NCI-H82 treated with DMSO at 0.1 percent for 48 hours (cell line): ENCODE measurements around the gene CLN6.
"Not testable (repeated sequence)": the region's sequence is repeated elsewhere in the genome, so short reads cannot be mapped to it uniquely, and the experiment has no call there.

Experiments
- DNase-seq: peaks from one replicate; lab custom pipeline; 2025; ENCODE audit not compliant: unreplicated experiment; lab: John Stamatoyannopoulos, UW

CLN6 gene

DNA sequence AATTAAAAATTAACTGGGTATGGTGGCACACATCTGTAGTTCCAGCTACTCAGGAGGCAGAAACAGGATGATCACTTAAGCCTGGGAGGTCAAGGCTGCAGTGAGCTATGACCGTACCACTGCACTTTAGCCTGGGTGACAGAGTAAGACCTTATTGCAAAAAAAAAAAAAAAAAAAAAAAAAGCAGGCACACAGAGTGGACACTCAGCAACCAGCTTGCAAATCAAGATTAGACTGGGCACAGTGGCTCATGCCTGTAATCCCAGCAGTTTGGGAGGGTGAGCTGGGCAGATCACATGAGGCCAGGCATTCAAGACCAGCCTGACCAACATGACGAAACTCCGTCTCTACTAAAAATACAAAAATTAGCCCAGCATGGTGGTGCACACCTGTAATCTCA is 5.4 kb downstream of the CLN6 start:
- DNase-seq: no peak

DNA sequence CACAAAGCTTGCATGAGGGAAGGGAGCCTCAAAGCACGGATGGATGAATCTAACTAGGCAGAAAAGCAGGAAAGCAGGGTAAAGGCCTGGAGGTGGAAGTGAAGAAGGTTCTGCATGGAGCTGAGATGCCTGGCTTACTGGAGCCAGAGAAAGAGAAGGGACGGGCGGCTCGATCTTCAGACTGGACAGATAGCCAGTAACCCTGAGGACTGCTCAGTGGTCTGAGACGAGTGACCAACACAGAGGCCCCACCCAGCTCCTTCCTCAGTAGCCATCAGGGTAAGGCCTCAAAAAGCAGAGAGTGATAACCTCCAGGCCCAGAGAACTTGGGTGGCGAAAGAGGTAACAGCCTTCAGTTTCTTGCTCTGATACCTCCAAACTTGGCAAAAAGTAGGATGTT is 6.4 kb downstream of the CLN6 start:
- DNase-seq: no peak

DNA sequence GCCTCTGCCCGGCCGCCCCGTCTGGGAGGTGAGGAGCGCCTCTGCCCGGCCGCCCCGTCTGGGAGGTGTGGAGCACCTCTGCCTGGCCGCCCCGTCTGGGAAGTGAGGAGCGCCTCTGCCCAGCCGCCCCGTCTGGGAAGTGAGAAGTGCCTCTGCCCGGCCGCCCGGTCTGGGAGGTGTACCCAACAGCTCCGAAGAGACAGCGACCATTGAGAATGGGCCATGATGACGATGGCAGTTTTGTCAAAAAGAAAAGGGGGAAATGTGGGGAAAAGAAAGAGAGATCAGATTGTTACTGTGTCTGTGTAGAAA is 7.1 kb downstream of the CLN6 start:
- not testable (repeated sequence) for DNase-seq

DNA sequence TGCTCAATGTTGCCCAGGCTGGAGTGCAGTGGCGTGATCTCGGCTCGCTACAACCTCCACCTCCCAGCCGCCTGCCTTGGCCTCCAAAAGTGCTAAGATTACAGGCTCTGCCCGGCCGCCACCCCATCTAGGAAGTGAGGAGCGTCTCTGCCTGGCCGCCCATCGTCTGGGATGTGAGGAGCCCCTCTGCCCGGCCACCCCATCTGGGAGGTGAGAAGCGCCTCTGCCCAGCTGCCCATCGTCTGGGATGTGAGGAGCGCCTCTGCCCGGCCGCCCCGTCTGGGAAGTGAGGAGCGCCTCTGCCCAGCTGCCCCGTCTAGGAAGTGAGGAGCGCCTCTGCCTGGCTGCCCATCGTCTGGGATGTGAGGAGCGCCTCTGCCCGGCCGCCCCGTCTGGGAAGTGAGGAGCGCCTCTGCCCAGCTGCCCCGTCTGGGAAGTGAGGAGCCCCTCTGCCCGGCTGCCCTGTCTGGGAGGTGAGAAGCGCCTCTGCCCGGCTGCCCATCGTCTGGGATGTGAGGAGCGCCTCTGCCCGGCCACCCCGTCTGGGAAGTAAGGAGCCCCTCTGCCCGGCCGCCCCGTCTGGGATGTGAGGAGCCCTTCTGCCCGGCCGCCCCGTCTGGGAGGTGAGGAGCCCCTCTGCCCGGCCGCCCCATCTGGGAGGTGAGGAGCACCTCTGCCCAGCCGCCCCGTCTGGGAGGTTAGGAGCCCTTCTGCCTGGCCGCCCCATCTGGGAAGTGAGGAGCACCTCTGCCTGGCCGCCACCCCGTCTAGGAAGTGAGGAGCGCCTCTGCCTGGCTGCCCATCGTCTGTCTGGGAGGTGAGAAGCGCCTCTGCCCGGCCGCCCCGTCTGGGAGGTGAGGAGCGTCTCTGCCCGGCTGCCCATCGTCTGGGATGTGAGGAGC is 7.7 kb downstream of the CLN6 start:
- not testable (repeated sequence) for DNase-seq

DNA sequence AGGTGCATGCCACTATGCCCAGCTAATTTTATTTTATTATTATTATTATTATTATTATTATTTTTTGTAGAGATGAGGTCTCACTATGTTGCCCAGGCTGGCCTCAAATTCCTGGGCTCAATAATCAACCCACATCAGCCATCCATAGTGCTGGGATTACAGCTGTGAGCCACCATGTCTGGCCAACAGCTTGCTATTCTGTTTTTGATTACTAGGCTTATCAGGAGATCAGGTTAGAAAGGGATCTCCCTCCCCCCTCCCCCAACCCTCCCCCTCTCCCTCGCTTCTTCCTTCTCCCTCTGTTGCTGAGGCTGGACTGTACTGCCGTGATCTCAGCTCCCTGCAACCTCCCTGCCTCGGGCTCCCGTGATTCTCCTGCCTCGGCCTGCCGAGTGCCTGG is 8.6 kb downstream of the CLN6 start:
- DNase-seq: no peak

DNA sequence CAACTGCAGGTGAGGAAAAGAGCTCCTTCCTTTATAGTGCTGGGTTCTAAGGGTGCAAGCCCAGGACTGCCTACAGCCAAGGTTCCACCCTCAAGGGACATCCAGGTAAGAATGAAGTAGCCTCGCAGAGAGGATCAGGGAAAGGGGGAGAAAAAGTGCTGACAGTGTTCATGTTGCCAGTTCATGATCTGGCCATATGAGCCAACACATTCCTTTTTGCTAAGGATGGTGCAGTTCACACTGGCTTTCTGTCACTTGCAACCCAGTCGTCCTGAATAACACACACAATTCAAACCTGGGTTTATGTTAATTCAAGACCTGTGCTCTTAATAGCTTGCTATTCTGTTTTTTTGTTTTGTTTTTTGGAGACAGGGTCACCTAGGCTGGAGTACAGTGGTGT is 9.0 kb downstream of the CLN6 start:
- DNase-seq: no peak

DNA sequence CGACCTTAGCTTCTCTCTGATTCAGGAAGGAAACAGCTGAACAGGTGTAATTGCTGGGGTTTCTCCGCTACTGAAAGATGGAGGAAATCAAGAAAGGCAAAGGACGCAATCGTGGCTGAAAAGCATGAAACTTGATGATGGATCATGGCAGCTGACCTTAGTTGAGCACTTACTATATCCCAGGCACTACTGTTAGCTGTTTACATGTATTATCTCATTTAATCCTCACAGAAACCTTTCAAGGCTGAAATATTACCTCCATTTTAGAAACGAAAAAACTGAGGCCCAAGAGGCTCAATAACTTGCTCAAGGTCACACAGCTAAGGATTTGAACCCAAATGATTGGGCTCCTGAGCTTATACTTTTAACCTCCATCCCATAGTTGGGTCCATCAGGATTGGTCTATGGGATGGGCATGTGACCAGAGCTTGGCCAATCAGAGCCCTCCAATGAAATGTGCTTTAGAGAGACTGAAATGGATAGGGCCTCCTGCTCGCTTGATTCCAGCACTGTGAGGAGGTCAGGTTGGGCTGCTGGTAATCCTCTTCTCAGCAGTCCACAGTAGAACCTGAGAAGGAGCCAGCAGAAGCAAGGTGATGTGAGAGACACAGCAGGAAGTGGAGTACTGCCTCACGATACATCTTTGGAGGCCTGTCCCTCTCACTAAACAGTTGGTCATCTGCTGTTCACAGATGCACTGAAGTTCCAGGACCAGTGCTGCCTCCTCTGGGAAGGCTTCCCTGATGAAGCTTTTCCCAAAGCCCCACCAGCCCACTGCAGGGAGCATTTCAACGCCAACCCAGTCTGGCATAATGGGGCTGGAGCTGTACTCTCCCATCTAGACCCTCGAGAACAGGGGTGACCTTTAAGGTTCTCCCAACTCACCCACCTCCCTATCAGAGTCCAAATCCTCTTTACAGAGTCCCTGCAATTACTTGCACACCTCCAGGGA is 10.4 kb downstream of the CLN6 start:
- DNase-seq: no peak

DNA sequence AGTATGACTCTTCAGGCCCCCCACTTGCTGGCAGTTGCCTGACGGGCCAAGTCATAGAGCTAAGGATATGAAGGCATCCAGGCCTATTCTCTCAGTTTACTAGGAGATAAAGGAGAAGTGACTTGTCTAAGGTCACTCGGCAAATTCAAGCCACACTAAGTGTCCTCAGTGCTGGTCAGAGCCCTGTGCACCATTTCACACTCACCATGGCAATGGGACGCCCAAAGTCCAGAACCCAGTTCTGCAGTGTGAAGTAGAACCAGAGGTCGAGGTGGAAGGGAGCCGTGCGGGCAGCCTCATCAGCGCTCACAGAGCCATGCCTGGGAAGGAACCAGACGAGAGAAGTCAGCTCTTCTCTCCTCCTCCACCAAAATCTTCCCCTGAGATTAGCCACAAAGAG is 11.2 kb downstream of the CLN6 start:
- no peak for DNase-seq

DNA sequence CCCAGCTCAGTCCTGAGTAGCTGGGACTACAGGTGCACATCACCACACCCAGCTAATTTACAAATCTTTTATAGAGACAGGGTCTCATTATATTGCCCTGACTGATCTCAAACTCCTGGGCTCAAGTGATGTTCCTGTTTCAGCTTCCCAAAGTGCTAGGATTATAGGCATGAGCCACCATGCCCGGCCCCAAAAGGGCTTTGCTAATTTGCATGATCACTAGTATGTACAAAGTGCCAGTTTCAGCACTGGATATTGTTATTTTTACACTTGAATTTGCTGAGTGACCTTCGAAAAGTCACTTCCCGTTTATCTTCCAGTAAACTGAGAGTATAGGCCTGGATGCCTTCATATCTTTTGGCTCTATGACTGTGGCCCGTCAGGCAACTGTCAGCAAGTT is 12.2 kb downstream of the CLN6 start:
- DNase-seq: no peak

DNA sequence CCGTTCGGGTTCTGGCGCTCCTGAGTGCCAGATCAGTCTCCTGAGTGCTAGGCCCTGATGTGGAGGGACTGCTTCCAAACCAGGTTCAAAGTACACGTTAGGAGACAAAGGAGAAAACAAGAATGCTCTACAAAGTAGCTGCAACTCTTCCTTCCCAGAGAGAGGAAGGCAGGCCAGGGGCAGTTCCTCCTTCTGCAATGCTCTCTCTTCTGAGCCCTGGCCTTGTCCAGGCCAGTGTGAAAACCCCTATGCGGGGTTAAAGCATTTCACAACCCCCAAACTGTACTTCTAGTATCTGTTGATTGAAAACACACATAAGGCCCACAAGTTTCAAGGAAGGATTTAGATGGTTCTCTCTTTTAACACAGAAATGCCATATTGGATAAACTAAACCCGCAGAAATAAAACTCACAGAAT is 14.7 kb downstream of the CLN6 start:
- DNase-seq: no peak

DNA sequence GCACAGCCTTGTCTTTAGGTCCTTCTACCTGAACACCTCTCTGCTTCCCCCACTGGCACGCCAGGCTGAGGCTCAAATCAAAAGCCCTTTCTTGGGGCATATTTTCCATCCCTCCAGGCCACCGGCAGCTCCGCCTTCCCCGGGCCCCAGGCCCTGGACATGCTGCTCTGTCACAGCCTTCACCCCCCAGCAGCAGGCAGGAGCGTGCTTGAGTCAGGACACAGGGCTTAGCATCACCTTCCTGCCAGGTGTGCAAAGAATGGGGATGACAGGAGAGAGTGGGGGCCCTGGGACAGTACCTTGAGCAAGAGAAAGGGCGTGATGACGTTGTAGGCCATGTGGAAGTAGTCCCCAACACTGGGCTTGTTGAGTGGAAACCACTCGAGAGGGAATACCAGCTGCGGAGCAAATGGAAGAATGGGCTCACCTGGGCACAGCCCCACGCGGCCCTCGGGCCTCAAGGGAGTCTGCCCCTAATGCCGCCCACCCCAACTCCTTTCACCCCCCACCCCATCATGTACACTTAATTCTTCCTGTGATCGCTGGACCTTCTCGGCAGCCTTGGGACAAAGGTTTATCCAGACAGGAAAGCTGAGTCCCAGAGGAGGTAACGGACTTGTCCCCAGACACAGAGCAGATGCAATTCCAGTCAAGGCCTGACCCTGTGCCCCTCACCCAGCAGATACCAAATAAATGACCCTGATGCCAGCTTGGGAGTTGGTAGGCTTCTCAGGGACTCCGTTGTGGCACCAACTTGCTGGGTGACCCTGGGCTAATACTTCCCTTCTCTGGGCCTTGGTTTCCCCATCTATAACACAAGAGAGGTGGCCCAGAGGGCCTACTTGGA is 15.3 kb downstream of the CLN6 start:
- DNase-seq: no peak

DNA sequence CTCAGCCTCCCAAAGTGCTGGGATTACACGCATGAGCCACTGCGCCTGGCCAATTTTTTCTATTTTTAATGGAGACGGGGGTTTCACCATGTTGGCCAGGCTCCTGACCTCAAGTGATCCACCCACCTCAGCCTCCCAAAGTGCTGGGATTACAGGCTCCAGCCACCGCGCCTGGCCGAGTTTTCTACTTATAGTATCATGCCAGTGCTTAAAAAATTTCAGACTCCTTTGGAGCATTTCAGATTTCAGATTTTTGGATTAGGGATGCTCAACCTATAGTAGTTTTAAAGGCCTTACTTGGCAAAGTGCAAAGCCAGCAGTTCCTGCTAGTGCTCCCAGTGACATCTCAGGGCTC is 16.1 kb downstream of the CLN6 start:
- not testable (repeated sequence) for DNase-seq

DNA sequence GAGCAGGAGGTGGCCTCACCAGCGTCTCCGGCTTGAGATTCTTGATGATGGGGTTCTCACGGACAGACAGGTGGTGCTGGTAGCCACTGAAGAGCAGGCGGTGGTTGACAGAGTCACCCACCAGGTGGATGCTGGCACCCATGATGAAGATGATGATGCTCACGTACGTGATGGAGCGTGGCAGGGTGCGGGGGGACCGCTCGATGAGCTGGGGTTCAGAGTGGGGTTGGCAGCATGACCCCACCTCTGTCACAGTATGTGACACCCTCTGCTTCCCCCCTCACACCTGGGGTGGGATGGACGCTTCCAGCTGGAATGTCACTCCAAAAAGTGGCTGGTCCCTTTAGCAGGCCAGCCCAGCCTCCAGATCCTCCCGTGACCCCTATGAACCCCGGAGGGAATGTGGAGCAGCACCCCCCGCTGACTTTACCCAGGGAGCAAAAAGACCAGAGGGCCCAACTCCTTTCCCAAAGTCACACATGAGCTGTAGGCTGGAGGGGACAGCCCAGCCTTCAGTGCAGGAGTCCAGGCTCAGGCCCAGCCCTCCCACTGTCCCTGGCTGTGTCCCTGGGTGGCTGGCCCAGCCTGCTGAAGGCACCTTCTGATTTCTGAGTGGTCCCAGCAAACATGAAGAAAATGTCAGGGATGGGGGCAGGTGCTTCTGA is 17.7 kb downstream of the CLN6 start:
- DNase-seq: no peak

DNA sequence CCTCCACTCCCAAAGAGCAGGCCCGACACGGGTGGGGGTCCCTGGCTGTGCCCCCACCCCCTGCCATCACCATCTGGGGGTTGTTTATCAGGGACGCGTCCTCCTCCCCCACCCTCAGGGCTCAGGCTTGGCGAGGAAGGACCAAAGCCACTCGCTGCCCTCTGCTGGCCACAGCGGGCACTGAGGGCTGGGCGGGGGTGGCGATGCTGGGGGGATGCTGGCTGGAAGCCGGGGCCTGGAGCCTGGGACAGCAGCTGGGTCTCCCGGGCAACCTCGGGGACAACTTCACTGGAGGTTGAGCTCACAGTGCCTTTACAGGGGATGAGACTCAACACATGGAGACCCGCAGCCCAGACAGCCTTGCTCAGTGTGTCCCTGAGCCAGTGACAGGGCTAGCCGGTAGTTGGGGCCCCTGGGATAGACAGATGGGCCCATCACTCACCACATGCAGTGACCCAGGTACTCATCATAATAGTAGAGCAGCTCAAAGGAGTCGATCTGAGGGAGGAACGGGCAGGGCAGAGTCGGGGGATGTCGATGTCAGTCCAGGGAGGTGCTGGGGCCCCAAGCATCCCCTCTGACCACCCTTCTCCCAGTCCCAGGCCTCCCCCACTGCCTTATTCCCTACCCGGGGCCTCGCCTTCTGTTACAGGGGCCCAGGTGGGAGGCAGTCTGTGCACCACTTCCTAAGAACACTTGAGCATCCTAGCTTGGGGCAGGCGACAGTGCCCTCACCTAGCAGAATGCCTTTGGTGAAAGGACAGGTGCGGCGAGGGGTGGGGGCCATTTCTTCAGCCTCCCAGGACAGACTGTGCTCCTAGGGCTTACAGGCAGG is 18.5 kb downstream of the CLN6 start:
- peak; percentile 24 for DNase-seq

DNA sequence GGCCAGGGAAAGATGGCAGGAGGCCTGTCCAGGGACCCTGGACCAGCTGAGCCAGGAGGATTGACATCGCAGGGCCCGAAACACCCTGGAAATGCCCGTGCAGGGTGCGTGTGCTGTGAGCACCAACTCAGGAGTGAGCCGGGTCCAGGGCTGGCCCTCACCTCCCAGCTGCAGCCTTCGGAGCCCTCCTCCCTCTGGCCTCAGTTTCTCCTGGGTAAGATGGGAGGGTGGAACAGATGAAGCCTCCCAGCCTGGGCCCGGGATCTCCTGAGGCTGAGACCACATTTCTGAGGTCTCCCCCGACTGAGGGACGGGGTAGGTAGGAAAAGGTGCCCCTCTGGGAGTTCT is 19.1 kb downstream of the CLN6 start:
- no peak for DNase-seq

DNA sequence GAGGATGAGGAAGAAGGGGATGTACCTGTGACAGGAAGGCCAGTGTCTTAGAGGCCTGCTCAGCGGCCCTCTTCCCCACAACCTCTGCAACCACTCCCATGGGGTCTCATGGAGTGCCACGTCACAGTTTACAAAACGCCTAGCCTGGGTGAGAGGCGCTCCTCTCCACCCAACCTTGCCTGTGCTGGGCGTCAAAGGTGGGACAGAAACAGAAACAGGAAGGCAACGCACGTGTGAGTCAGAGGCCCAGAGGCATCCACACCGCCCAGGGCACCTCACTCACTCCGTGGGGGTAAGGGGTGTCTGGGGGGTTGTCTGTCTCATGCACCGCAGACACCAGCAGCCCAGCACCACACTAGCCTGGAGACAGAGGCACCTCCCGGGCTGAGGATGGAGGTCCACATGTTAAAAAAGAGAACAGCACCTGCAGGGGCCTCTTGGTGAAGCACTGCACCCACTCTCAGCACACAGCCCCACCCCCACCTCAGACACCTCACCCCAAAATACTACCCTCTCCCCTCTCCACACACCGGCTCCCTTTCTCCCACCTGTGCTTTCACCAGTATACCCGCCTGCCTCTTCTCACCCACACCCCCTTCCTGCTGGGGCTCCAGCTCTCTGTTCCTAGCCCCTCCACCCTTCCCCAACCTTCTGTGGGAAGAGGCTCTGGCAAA is 19.7 kb downstream of the CLN6 start:
- DNase-seq: no peak

DNA sequence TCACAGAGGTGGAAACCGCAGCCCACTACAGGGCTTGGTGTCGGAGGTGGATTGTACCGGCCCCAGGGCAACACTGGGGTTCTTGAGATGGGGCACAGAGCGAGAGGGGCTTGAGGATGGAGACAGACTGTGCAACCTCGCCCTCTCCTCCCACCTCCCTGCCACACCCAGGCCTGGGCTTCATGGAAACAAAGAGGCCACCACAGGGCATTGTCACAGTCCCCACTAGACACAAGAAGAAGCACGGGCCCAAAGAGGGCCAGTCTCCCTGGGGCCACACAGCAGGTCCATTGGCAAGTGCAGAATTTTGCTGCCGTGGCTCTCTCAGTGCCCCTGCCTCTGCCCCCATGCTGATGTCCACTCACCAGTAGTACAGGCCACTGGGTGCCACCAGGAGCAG is 20.3 kb downstream of the CLN6 start:
- no peak for DNase-seq

DNA sequence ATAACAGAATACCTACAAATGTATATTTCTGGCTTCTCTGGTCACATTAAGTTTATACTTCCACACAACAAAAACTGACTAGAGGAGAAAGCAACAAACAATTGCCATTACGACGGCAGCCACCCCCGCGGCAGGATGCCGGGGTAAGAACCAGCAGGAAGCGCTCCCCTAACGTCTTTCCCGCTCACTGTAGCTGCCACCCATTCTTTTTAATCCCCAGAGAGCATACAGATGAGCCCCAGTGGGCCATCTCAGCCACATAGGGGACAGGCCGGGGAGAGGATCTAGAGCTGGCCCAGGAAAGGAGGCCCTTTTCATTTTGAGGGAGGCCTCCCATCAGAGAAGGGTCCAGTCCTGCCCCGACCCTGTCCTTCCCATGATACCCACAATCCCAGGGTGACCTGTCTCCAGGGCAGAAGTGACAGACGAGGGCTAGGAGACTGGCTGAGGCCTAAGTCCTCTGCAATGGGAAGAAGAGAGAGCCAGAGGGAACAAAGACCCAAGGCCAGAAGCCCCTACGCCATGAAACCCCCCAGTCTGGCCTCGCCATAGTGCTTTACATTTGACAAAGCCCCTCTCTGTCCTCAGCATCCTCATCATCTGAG is 20.8 kb downstream of the CLN6 start:
- DNase-seq: no peak

DNA sequence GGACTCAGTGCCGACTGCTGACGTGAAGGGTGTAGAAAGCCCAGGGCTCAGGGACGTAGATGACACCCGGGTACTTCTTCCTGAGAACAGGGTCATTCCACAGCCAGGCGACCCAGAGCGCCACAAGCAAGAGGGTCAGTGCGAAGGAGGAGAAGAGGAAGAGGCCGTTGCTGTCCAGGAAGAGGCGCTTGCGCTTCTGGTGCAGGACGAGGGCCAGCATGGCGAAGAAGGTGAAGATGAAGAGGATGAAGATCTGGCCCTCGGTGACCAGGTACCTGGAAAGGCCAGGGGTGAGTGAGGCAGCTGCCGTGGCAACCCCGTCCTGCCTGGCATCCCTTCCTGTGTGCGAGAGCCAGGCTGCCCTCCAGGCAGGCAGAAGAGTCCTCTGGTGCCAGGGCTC is 21.4 kb downstream of the CLN6 start:
- no peak for DNase-seq
